KMS-11 (cell line): ENCODE measurements around the gene ARHGEF26.

Source experiments
- H2AFZ ChIP-seq: fragments of 200-600 bp; sonication (generic); 2 replicates; pipeline ENCODE4 v1.6.1; 2016; ENCODE audit warnings: antibody characterized with exemption, mixed run types, low read depth
- H3K27ac ChIP-seq: fragments of 200-600 bp; sonication (generic); 2 replicates; pipeline ENCODE4 v1.6.1; 2016; ENCODE audit warnings: mild to moderate bottlenecking, mixed run types
- H3K27me3 ChIP-seq: fragments of 200-600 bp; sonication (generic); 2 replicates; pipeline ENCODE4 v1.6.1; 2017; ENCODE audit warnings: mild to moderate bottlenecking, low read depth, mixed run types, moderate library complexity; ENCODE audit not compliant: insufficient read depth
- H3K36me3 ChIP-seq: fragments of 200-600 bp; sonication (generic); 2 replicates; pipeline ENCODE4 v1.6.1; 2017; ENCODE audit warnings: mild to moderate bottlenecking, mixed run types; ENCODE audit not compliant: insufficient read depth
- H3K4me1 ChIP-seq: fragments of 200-600 bp; sonication (generic); 2 replicates; pipeline ENCODE4 v1.6.1; 2016; ENCODE audit warnings: mild to moderate bottlenecking, low read depth, mixed run types; ENCODE audit not compliant: poor library complexity, severe bottlenecking
- H3K4me2 ChIP-seq: fragments of 200-600 bp; sonication (generic); 2 replicates; pipeline ENCODE4 v1.7.0; 2016; ENCODE audit warnings: mild to moderate bottlenecking, mixed run types
- H3K4me3 ChIP-seq: fragments of 200-600 bp; sonication (generic); IDR thresholded peaks from 2 replicates; pipeline ENCODE4 v1.6.1; 2017; ENCODE audit warnings: low read depth, low read length, mixed read lengths; ENCODE audit not compliant: insufficient read depth
- H3K79me2 ChIP-seq: fragments of 200-600 bp; sonication (generic); 2 replicates; pipeline ENCODE4 v1.6.1; 2016; ENCODE audit warnings: low read depth, mixed run types; ENCODE audit not compliant: insufficient read depth
- H3K9ac ChIP-seq: fragments of 200-600 bp; sonication (generic); 2 replicates; pipeline ENCODE4 v1.6.1; 2016; ENCODE audit warnings: mild to moderate bottlenecking, mixed run types
- H4K20me1 ChIP-seq: fragments of 200-600 bp; sonication (generic); 2 replicates; pipeline ENCODE4 v1.6.1; 2016; ENCODE audit warnings: mild to moderate bottlenecking, mixed run types; ENCODE audit not compliant: insufficient read depth
- CTCF ChIP-seq: fragments of 200-600 bp; sonication (generic); conservative IDR thresholded peaks from 2 replicates; pipeline ENCODE4 v1.6.1; 2017; ENCODE audit warnings: low read depth, mild to moderate bottlenecking, antibody characterized with exemption, low read length, moderate library complexity, mixed read lengths

ARHGEF26 gene

GRCh38 chr3:154144825-154145465 is 23.8 kb downstream of the ARHGEF26 start:
- no peak for TF ChIP-seq CTCF
- no peak overlapping the region for H3K27ac ChIP-seq
- H3K36me3 ChIP-seq = no peaks in the 10 kb centered on the region
- H3K79me2 ChIP-seq = no peaks in the 10 kb centered on the region
- H3K9ac ChIP-seq = no peak overlapping the region
- no peaks in the 10 kb centered on the region for H4K20me1 ChIP-seq
- H2AFZ ChIP-seq = no peak overlapping the region
- no peaks in the 10 kb centered on the region for H3K27me3 ChIP-seq
- H3K4me3 ChIP-seq = no peak overlapping the region
- no peaks in the 10 kb centered on the region for H3K4me1 ChIP-seq
- H3K4me2 ChIP-seq = no peak overlapping the region

GRCh38 chr3:154148541-154148940 is 27.4 kb downstream of the ARHGEF26 start:
- no peak overlapping the region for H2AFZ ChIP-seq
- no peaks in the 10 kb centered on the region for H3K36me3 ChIP-seq
- H3K9ac ChIP-seq = no peak overlapping the region
- TF ChIP-seq CTCF = no peak
- H3K27me3 ChIP-seq = no peaks in the 10 kb centered on the region
- no peak overlapping the region for H3K4me2 ChIP-seq
- no peaks in the 10 kb centered on the region for H4K20me1 ChIP-seq
- H3K4me3 ChIP-seq = no peak overlapping the region
- no peaks in the 10 kb centered on the region for H3K79me2 ChIP-seq
- H3K4me1 ChIP-seq = no peaks in the 10 kb centered on the region
- no peak overlapping the region for H3K27ac ChIP-seq

GRCh38 chr3:154149286-154149685 is 28.1 kb downstream of the ARHGEF26 start:
- Histone ChIP-seq H4K20me1 (no peaks in the 10 kb centered on the region), H3K4me1 (no peaks in the 10 kb centered on the region), H2AFZ (no peak overlapping the region), H3K4me2 (no peak overlapping the region), H3K79me2 (no peaks in the 10 kb centered on the region), H3K36me3 (no peaks in the 10 kb centered on the region), H3K4me3 (no peak overlapping the region), H3K9ac (no peak overlapping the region), H3K27me3 (no peaks in the 10 kb centered on the region), H3K27ac (no peak overlapping the region)
- TF ChIP-seq CTCF = no peak

GRCh38 chr3:154151969-154152368 is 30.8 kb downstream of the ARHGEF26 start:
- Histone ChIP-seq H3K79me2 (no peaks in the 10 kb centered on the region), H3K9ac (no peak overlapping the region), H3K4me3 (no peak overlapping the region), H3K4me2 (no peak overlapping the region), H3K27ac (no peak overlapping the region), H2AFZ (no peak overlapping the region), H4K20me1 (no peaks in the 10 kb centered on the region), H3K27me3 (no peaks in the 10 kb centered on the region), H3K4me1 (no peaks in the 10 kb centered on the region), H3K36me3 (no peaks in the 10 kb centered on the region)
- no peak for TF ChIP-seq CTCF
